A673 (cell line): ENCODE measurements around the gene KLHL1. TPM values are rescaled to one million over a fixed set of nuclear protein-coding genes. Genes with fewer than 3 reads are reported as not detected.

ENCODE experiments used
- BruUV-seq: library from RNA; stranded (reverse); fragments of 400-500 nt; replicated peaks from 2 replicates; lab custom pipeline; 2021; lab: Mats Ljungman, UMichigan
- CTCF ChIA-PET: fragments of 300-600 bp; sonication (Branson Sonifier 250); formaldehyde crosslinking; loops from one replicate; lab custom pipeline; 2022; ENCODE audit warnings: antibody characterized with exemption; lab: Charles Lee
- POLR2A ChIA-PET: fragments of 300-600 bp; sonication (Branson Sonifier 250); formaldehyde crosslinking; loops from one replicate; lab custom pipeline; 2022; ENCODE audit warnings: antibody characterized with exemption; ENCODE audit not compliant: low non-redundant PET; lab: Charles Lee
- DNase-seq: peaks from one replicate; pipeline ENCODE4 v3.0.0-alpha.2; 2015; ENCODE audit warnings: low spot score
- H3K27ac ChIP-seq: fragments of 200-600 bp; sonication (generic); 2 replicates; pipeline ENCODE4 v1.5.1; 2016; ENCODE audit warnings: mixed run types, low read depth, mild to moderate bottlenecking, mixed read lengths, antibody characterized with exemption, low read length; ENCODE audit not compliant: poor library complexity, severe bottlenecking
- H3K27me3 ChIP-seq: fragments of 200-600 bp; sonication (generic); replicated peaks from 2 replicates; pipeline ENCODE4 v1.6.1; 2017; ENCODE audit warnings: mixed run types, low read depth, mild to moderate bottlenecking, mixed read lengths, antibody characterized with exemption, low read length; ENCODE audit not compliant: insufficient read depth, poor library complexity
- H3K36me3 ChIP-seq: fragments of 200-600 bp; sonication (generic); 2 replicates; pipeline ENCODE4 v1.6.1; 2016; ENCODE audit warnings: mixed run types, mild to moderate bottlenecking, mixed read lengths, antibody characterized with exemption, low read length; ENCODE audit not compliant: insufficient read depth, poor library complexity, severe bottlenecking
- H3K4me1 ChIP-seq: fragments of 200-600 bp; sonication (generic); 2 replicates; pipeline ENCODE4 v1.6.1; 2017; ENCODE audit warnings: mixed run types, mild to moderate bottlenecking, mixed read lengths, antibody characterized with exemption, low read length; ENCODE audit not compliant: insufficient read depth, poor library complexity, severe bottlenecking
- H3K4me3 ChIP-seq: fragments of 200-600 bp; sonication (generic); 2 replicates; pipeline ENCODE4 v1.5.1; 2016; ENCODE audit warnings: low read depth, mixed run types, mild to moderate bottlenecking, mixed read lengths, low read length; ENCODE audit not compliant: poor library complexity, severe bottlenecking
- H3K9me3 ChIP-seq: fragments of 200-600 bp; sonication (generic); 2 replicates; pipeline ENCODE4 v1.6.1; 2016; ENCODE audit warnings: mixed run types, low read depth, mild to moderate bottlenecking, mixed read lengths, antibody characterized with exemption, low read length; ENCODE audit not compliant: poor library complexity, severe bottlenecking
- CTCF ChIP-seq: fragments of 300-800, 200-600 bp; sonication (generic); conservative IDR thresholded peaks from 2 replicates; pipeline ENCODE4 v1.5.1; 2017; ENCODE audit warnings: low read depth, mild to moderate bottlenecking, antibody characterized with exemption, low read length, moderate library complexity, mixed read lengths
- EZH2 ChIP-seq: fragments of 200-600 bp; sonication (generic); IDR thresholded peaks from 2 replicates; pipeline ENCODE4 v1.6.1; 2017; ENCODE audit warnings: borderline replicate concordance, low read depth, mild to moderate bottlenecking, mixed read lengths, antibody characterized with exemption, low read length; ENCODE audit not compliant: poor library complexity, severe bottlenecking
- intact Hi-C: fragments of 100-400 bp; cut with micrococcal nuclease; formaldehyde crosslinking; loops from one replicate; pipeline ENCODE4 v1.10.0; 2022; ENCODE audit not compliant: unreplicated experiment
- total RNA-seq: library from RNA; stranded (reverse); gene quantifications from 2 replicates; pipeline ENCODE4 v1.2.3, GENCODE V29; 2021

The KLHL1 gene
- total RNA-seq, 1 experiment from 2014 or later = not detected

DNA sequence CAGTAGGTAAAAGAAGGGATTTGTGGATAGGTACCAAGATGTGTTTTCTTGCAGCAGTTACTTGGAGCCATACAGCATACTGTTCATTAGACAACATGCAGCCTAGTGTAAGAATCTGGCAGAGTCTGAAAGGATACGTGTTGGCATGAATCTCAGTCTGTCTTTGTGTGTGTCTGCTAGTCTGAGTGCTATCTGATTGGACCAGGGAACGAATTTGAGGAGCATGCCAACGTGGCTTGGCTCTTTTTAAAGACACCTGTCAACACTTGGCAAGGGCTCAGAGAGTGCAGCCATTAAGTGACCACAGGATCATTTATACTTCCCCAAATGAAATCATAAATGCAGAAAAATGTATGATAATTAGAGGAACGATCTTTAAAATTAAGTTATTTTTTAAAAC, 28.2 kb downstream of the KLHL1 start:
- Histone ChIP-seq H3K4me3 (no peak overlapping the region), H3K27ac (no peak overlapping the region), H3K36me3 (no peaks in the 10 kb centered on the region), H3K9me3 (no peaks in the 10 kb centered on the region), H3K27me3 (no peaks in the 10 kb centered on the region), H3K4me1 (no peaks in the 10 kb centered on the region)
- BruUV-seq = no TSS peak
- intact Hi-C loops = no loop called here
- POLR2A ChIA-PET = no interaction called here
- TF ChIP-seq EZH2 = no peak
- no peak for TF ChIP-seq CTCF
- CTCF ChIA-PET = no interaction called here
- no peak for DNase-seq

DNA sequence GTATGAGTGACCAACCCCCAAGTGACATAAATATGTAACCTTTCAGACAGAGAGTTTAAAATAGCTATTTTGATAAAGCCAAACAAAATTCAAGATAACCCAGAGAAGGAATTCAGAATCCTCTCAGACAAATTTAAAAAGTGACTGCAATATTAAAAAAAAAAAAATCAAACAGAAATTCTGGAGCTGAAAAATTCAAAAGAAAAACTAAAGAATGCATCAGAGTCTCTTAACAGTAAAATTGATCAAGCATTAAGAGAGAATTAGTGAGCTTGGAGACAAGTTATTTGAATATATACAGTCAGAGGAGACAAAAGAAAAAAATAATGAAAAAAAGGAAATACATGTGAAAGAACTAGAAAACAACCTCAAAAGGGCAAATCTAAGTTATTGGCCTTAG, 53.7 kb downstream of the KLHL1 start:
- Histone ChIP-seq H3K4me3 (no peak overlapping the region), H3K9me3 (no peaks in the 10 kb centered on the region), H3K36me3 (no peaks in the 10 kb centered on the region), H3K4me1 (no peaks in the 10 kb centered on the region), H3K27me3 (no peaks in the 10 kb centered on the region), H3K27ac (no peak overlapping the region)
- POLR2A ChIA-PET = no interaction called here
- BruUV-seq = no TSS peak
- CTCF ChIA-PET = no interaction called here
- no peak for DNase-seq
- intact Hi-C loops = no loop called here
- TF ChIP-seq EZH2 (no peak), CTCF (no peak)

- ChIA-PET POLR2A (no interaction called here), CTCF (interaction anchor here (0.6 kb wide), 1 partner anchor 73 kb away, joined by 4 read pairs; no protein-coding TSS in a partner anchor)
- H3K4me3 ChIP-seq = no peak overlapping the region
- H3K4me1 ChIP-seq = no peaks in the 10 kb centered on the region
- H3K27ac ChIP-seq = no peak overlapping the region
- H3K27me3 ChIP-seq = no peaks in the 10 kb centered on the region
- DNase-seq = no peak
- H3K9me3 ChIP-seq = no peaks in the 10 kb centered on the region
- BruUV-seq = no TSS peak
- TF ChIP-seq CTCF (no peak), EZH2 (no peak)
- H3K36me3 ChIP-seq = no peaks in the 10 kb centered on the region
- intact Hi-C loops = no loop called here
Measured at GRCh38 chr13:70051531-70051930, 56.7 kb downstream of the KLHL1 start.
